Measurements from ENCODE around the gene ZNF365.

DNA sequence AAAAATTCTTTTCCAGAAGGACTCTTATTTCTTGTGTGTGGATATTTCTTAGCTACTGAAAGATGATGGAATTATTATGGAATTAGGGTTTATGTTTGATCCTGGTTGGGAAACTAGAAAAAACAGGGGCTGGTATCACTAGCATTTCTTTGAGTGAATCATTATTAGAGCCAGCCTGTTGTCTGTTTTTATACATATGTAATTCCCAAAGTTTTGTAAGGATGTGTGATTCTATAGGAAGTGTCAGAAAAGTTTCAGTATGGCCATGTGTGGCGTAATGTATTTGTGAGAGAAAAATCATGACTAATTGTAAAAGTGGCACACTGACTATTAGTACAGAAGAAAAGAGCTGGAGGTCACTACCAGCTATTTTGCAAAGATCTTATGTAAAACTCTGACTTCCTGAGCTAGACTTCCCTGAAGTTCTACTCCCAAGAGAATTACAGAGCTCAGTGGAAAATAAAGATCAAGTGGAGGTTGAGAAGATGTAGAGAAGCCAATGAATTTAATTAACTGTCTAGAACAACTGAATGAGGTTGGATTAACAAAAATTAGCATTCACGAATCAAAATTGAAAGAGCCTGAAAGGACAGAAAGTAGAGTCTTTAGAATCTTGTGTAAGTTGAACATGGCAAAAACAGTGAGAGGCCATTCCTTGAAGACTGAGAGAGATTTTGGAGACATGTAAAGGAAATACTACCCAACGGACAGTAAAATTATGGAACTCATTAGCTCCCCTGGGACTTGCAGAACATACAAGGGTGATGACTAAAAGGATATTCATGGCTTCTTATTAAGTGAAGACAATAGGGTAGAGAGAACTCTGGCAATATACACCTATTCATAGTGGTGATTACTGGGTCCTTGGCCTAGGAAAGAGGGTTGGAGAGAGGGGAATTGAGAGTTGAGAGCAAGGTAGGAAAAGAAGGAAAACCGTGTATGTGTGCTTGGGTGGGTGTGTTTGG, 12.5 kb downstream of the ZNF365 start:
- TF ChIP-seq JUND (IDR thresholded peaks at IDR 0.05; ENCODE audit: borderline replicate concordance, low read depth, low read length), result no peak
- no peak for TF ChIP-seq JUND (tag; IDR thresholded peaks at IDR 0.05; ENCODE audit: borderline replicate concordance, low read depth, low read length)
- no peak for TF ChIP-seq MEF2D (tag; conservative IDR thresholded peaks at IDR 0.05; ENCODE audit: low read depth)
